A549 treated with RU486 at 1 μM for 4 hours (cell line): Measurements from ENCODE around the gene LACTB. TPM values are rescaled to one million over a fixed set of nuclear protein-coding genes. Genes with fewer than 3 reads are reported as not detected.

Source experiments
- total RNA-seq: library from RNA; stranded (reverse); fragments of 200-300 nt; extraction: Qiagen RNA extraction; gene quantifications from 5 replicates; pipeline ENCODE4 v1.2.3, GENCODE V29; 2022; ENCODE audit warnings: low read depth

Gene LACTB
- 15.8 to 31.2 TPM (median 29.0 TPM) in 5 replicates for total RNA-seq

GRCh38 chr15:63121382-63122001 is at the start of gene LACTB:
Gene LACTB (plus strand): TSS chr15:63121861. CDS start chr15:63121872, 11 bp downstream.

GRCh38 chr15:63157118-63157843 is 35.6 kb downstream of the LACTB start, which contains the start of gene RPS27L:
Gene RPS27L (minus strand): TSS chr15:63157477. CDS start chr15:63157405, 72 bp downstream.

GRCh38 chr15:63188926-63189871 is 67.5 kb downstream of the LACTB start, which contains the start of gene RAB8B:
Gene RAB8B (plus strand): TSS chr15:63189606. CDS start chr15:63189625, 19 bp downstream.

Other genes starting within 250 kb of the LACTB start
- 434 to 529 TPM (median 494 TPM) in 5 replicates for gene TPM1, start 79.1 kb upstream of the LACTB start, total RNA-seq
- 395 to 420 TPM (median 407 TPM) in 5 replicates for gene RPS27L, start 35.6 kb downstream of the LACTB start, total RNA-seq
- gene RAB8B, start 67.7 kb downstream of the LACTB start, total RNA-seq = 12.3 to 21.9 TPM (median 15.5 TPM) in 5 replicates
- 17.5 to 23.6 TPM (median 20.0 TPM) in 5 replicates for gene APH1B, start 155.7 kb downstream of the LACTB start, total RNA-seq